K562 (cell line): ENCODE results near the gene ADCY4. TPM values are rescaled to one million over a fixed set of nuclear protein-coding genes. Genes with fewer than 3 reads are reported as not detected.

Experiments
- ATAC-seq: fragments of 200-7000 bp; cut with Tn5 transposase; 3 replicates; pipeline ENCODE4 v1.9.1; 2020; ENCODE audit warnings: moderate library complexity
- BruUV-seq: library from RNA; stranded (reverse); fragments of 400-500 nt; replicated peaks from 2 replicates; lab custom pipeline; 2021; lab: Mats Ljungman, UMichigan
- CTCF ChIA-PET: fragments of 300-600 bp; formaldehyde crosslinking; extraction: SDS; loops from one replicate; lab custom pipeline; 2021; ENCODE audit warnings: low intra/inter-chr PET ratio; lab: Yijun Ruan, JAX
- POLR2A ChIA-PET: fragments of 300-600, 350-650 bp; sonication (Branson Sonifier 250); formaldehyde crosslinking; extraction: SDS; loops from one replicate; lab custom pipeline; 2021; ENCODE audit warnings: antibody characterized with exemption, inconsistent platforms; lab: Yijun Ruan, JAX
- DNase-seq, 4 experiments: peaks; one replicate each; pipeline versions ENCODE4 v3.0.0 to v3.0.0-alpha.2; 2011 to 2018; ENCODE audit warnings: low spot score in 3 of 4, mixed read lengths in 3 of 4; ENCODE audit errors: extremely low read depth in 1 of 4
- FAIRE-seq: peaks from 2 replicates; lab custom pipeline; 2011; peaks lifted over from hg19 to GRCh38; lab: Jason Lieb, UNC
- H2AFZ ChIP-seq: 2 replicates; pipeline ENCODE4 v1.6.0; 2011; ENCODE audit warnings: low read depth, low read length, control low read depth, inconsistent platforms
- H3K27ac ChIP-seq: fragments of 200-600 bp; 3 replicates; pipeline ENCODE4 v1.8.0; 2011; ENCODE audit warnings: low read depth, mild to moderate bottlenecking, control low read depth, inconsistent platforms, low read length, moderate library complexity, mixed read lengths; ENCODE audit errors: extremely low read depth
- H3K27me3 ChIP-seq, 2 experiments: fragments of 300-600 bp in 1 of 2; 2 replicates in 1 of 2; 3 replicates in 1 of 2; pipeline versions ENCODE4 v1.6.0 to v1.8.0; 2011; ENCODE audit warnings: inconsistent platforms in 2 of 2, low read length in 2 of 2, mild to moderate bottlenecking in 1 of 2, mixed read lengths in 1 of 2, moderate library complexity in 1 of 2; ENCODE audit not compliant: control insufficient read depth in 2 of 2, insufficient read depth in 2 of 2
- H3K36me3 ChIP-seq: fragments of 300-600 bp; 3 replicates; pipeline ENCODE4 v1.8.0; 2011; ENCODE audit warnings: mild to moderate bottlenecking, low read length, inconsistent platforms; ENCODE audit not compliant: control insufficient read depth, insufficient read depth
- H3K4me1 ChIP-seq, 2 experiments: fragments of 200-600 bp in 1 of 2; replicated peaks in 1 of 2; 2 replicates in 1 of 2; 3 replicates in 1 of 2; pipeline versions ENCODE4 v1.5.1 to v1.8.0; 2011; ENCODE audit warnings: inconsistent platforms in 2 of 2, low read length in 2 of 2, mild to moderate bottlenecking in 1 of 2, mixed read lengths in 1 of 2, moderate library complexity in 1 of 2; ENCODE audit not compliant: control insufficient read depth in 2 of 2, insufficient read depth in 2 of 2
- H3K4me2 ChIP-seq: 2 replicates; pipeline ENCODE4 v1.6.1; 2011; ENCODE audit warnings: low read length, control low read depth, inconsistent platforms, mixed read lengths; ENCODE audit not compliant: insufficient read depth
- H3K4me3 ChIP-seq: fragments of 200-600 bp; sonication (generic), shearing (Covaris generic); 2 replicates; pipeline ENCODE4 v1.5.1; 2016; ENCODE audit warnings: control low read depth, inconsistent platforms
- H3K79me2 ChIP-seq: fragments of 200-600 bp; 3 replicates; pipeline ENCODE4 v1.8.0; 2011; ENCODE audit warnings: low read length, inconsistent platforms; ENCODE audit not compliant: control insufficient read depth, insufficient read depth
- H3K9ac ChIP-seq, 2 experiments: 2 replicates each; pipeline versions ENCODE4 v1.6.0 to v1.6.1; 2011; ENCODE audit warnings: low read depth in 2 of 2, low read length in 2 of 2, control low read depth in 1 of 2, inconsistent platforms in 1 of 2, mild to moderate bottlenecking in 1 of 2, mixed read lengths in 1 of 2; ENCODE audit not compliant: insufficient read depth in 1 of 2
- H3K9me1 ChIP-seq: one replicate; pipeline ENCODE4 v1.6.0; 2011; ENCODE audit warnings: inconsistent platforms, mild to moderate bottlenecking, low read length, moderate library complexity; ENCODE audit not compliant: control insufficient read depth, insufficient read depth
- H3K9me3 ChIP-seq: replicated peaks from 2 replicates; pipeline ENCODE4 v1.5.1; 2011; ENCODE audit warnings: low read depth, low read length, inconsistent platforms; ENCODE audit not compliant: control insufficient read depth, insufficient read depth
- H4K20me1 ChIP-seq: replicated peaks from 2 replicates; pipeline ENCODE4 v1.6.1; 2011; ENCODE audit warnings: low read length, inconsistent platforms, mixed read lengths; ENCODE audit not compliant: control insufficient read depth, insufficient read depth
- CLOCK ChIP-seq: fragments of 250-450 bp; sonication (Bioruptor Pico); IDR thresholded peaks from 2 replicates; pipeline ENCODE4 v1.4.0; 2020; ENCODE audit warnings: mild to moderate bottlenecking, moderate library complexity, borderline replicate concordance
- FUS ChIP-seq: fragments of 200-400 bp; formaldehyde crosslinking; optimal IDR thresholded peaks from 2 replicates; pipeline ENCODE3; 2017; ENCODE audit warnings: low read depth, low read length
- KDM4B ChIP-seq, 2 experiments: fragments of 450-650 bp in 1 of 2; sonication (generic) in 1 of 2; IDR thresholded peaks; 2 replicates each; pipeline ENCODE4 v1.6.1; 2016 to 2017; ENCODE audit warnings: borderline replicate concordance in 2 of 2, antibody characterized with exemption in 1 of 2, low read depth in 1 of 2, mild to moderate bottlenecking in 1 of 2
- LCOR ChIP-seq: sonication (generic); formaldehyde crosslinking; IDR thresholded peaks from 2 replicates; pipeline ENCODE4 v1.8.0; 2022; ENCODE audit warnings: mild to moderate bottlenecking, missing genetic modification reagents
- MAX ChIP-seq: sonication (generic); formaldehyde crosslinking; IDR thresholded peaks from 2 replicates; pipeline ENCODE4 v1.9.0; 2022; ENCODE audit warnings: mild to moderate bottlenecking, missing genetic modification reagents
- MXI1 ChIP-seq: IDR thresholded peaks from 2 replicates; pipeline ENCODE4 v1.6.1; 2011; ENCODE audit warnings: low read depth, mild to moderate bottlenecking, improper control_type of control experiment, low read length
- NEUROD1 ChIP-seq: fragments of 150-350 bp; IDR thresholded peaks from 2 replicates; pipeline ENCODE4 v1.6.1; 2014; ENCODE audit warnings: borderline replicate concordance, low read length, low read depth; ENCODE audit not compliant: partially characterized antibody
- NFXL1 ChIP-seq: fragments of 450-650 bp; formaldehyde crosslinking; IDR thresholded peaks from 2 replicates; pipeline ENCODE4 v1.4.0; 2021; ENCODE audit warnings: mild to moderate bottlenecking
- PYGO2 ChIP-seq: fragments of 450-650 bp; IDR thresholded peaks from 2 replicates; pipeline ENCODE4 v1.6.1; 2016; ENCODE audit warnings: mild to moderate bottlenecking, missing genetic modification characterization, moderate library complexity, missing compliant biosample characterization
- RBM25 ChIP-seq: fragments of 200-400 bp; formaldehyde crosslinking; IDR thresholded peaks from 2 replicates; pipeline ENCODE4 v1.6.1; 2018; ENCODE audit warnings: low read length, low read depth, moderate library complexity; ENCODE audit not compliant: severe bottlenecking
- RCOR1 ChIP-seq, 2 experiments: IDR thresholded peaks; 2 replicates each; pipeline ENCODE4 v1.6.1; 2012; ENCODE audit warnings: low read depth in 2 of 2, low read length in 2 of 2, borderline replicate concordance in 1 of 2, improper control_type of control experiment in 1 of 2
- SMAD2 ChIP-seq: fragments of 150-350 bp; IDR thresholded peaks from 2 replicates; pipeline ENCODE4 v1.6.1; 2014; ENCODE audit warnings: low read depth, mild to moderate bottlenecking, low read length
- SREBF1 ChIP-seq: fragments of 150-350 bp; IDR thresholded peaks from 2 replicates; pipeline ENCODE4 v1.6.1; 2014; ENCODE audit warnings: antibody characterized with exemption, low read depth, low read length, borderline replicate concordance
- TEAD1 ChIP-seq, 2 experiments: fragments of 450-650 bp in 1 of 2; sonication (generic) in 1 of 2; formaldehyde crosslinking; IDR thresholded peaks; 2 replicates each; pipeline versions ENCODE4 v1.4.0 to v1.8.0; 2020 to 2022; ENCODE audit warnings: mild to moderate bottlenecking in 2 of 2, missing genetic modification reagents in 1 of 2
- THRAP3 ChIP-seq: fragments of 450-650 bp; IDR thresholded peaks from 2 replicates; pipeline ENCODE4 v1.6.1; 2016; ENCODE audit warnings: mild to moderate bottlenecking, inconsistent platforms, borderline replicate concordance
- WHSC1 ChIP-seq: IDR thresholded peaks from one replicate; pipeline ENCODE4 v1.6.1; 2012; ENCODE audit warnings: low read length, control low read depth, inconsistent platforms
- XRCC4 ChIP-seq: IDR thresholded peaks from one replicate; pipeline ENCODE4 v1.6.1; 2011; ENCODE audit not compliant: insufficient read depth, insufficient read length; ENCODE audit errors: extremely low read depth
- ZFP36 ChIP-seq: fragments of 150-350 bp; IDR thresholded peaks from 2 replicates; pipeline ENCODE4 v1.6.1; 2018; ENCODE audit warnings: low read length, low read depth; ENCODE audit not compliant: partially characterized antibody
- ZNF239 ChIP-seq: fragments of 250-450 bp; sonication (Bioruptor Pico); IDR thresholded peaks from 2 replicates; pipeline ENCODE4 v1.4.0; 2020; ENCODE audit warnings: mild to moderate bottlenecking
- ZNF551 ChIP-seq: fragments of 250-450 bp; sonication (Bioruptor Pico); IDR thresholded peaks from 2 replicates; pipeline ENCODE4 v1.5.0; 2021; ENCODE audit warnings: mild to moderate bottlenecking, moderate library complexity
- WGBS: fragments of 100-300 bp; shearing (Covaris generic); methylation state at CpG from one replicate; pipeline ENCODE4 v1.1.6; 2016; ENCODE audit warnings: low coverage, mixed read lengths; ENCODE audit not compliant: insufficient coverage; ENCODE audit errors: missing lambda C conversion rate; 5-methylcytosine and 5-hydroxymethylcytosine counted together
- in situ Hi-C: fragments of 300-500 bp; cut with MboI; formaldehyde crosslinking; loops from 4 replicates; pipeline ENCODE4 v1.15.0; 2018; ENCODE audit warnings: inconsistent platforms, mixed read lengths
- intact Hi-C: fragments of 100-400 bp; cut with micrococcal nuclease; formaldehyde crosslinking; loops from 2 replicates; pipeline ENCODE4 v1.14.2; 2022
- polyA plus RNA-seq, 8 experiments: library from polyadenylated mRNA; depleted of rRNA in 4 of 8; stranded (reverse) in 5 of 8; unstranded in 3 of 8; fragments of >200 nt; fragmentation: Nextera tagmentation in 2 of 8; fragmentation: Illumina TruSeq in 1 of 8; extraction: Ambion mirVana in 2 of 8; extraction: Trizol in 1 of 8; gene quantifications; 2 replicates each; pipeline versions ENCODE4 v1.2.1 to v1.2.3, GENCODE V29; 2011 to 2014; ENCODE audit warnings: inconsistent platforms in 1 of 8, missing spikeins in 1 of 8
- total RNA-seq, 7 experiments: library from RNA; depleted of rRNA in 6 of 7; stranded (reverse); fragments of >200 nt in 6 of 7; fragmentation: Illumina TruSeq in 2 of 7; extraction: Trizol in 2 of 7; gene quantifications; 2 replicates each; pipeline versions ENCODE4 v1.2.1 to v1.2.3, GENCODE V29; 2011 to 2021; ENCODE audit warnings: low replicate concordance in 1 of 7

Gene ADCY4
- total and polyA plus RNA-seq, 9 of the 15 experiments (the other 6 are each of a cell fraction or from before 2014, with no cell fraction given), result 0.04 to 0.31 (median 0.15) TPM; not detected in 2

- TF ChIP-seq RBM25 (no peak), WHSC1 (no peak), MAX (CRISPR knock-in tag) (peak; percentile 32; the same call in 1 of the 2 replicates), TEAD1 (CRISPR knock-in tag; IDR thresholded peaks at IDR 0.05) (no peak), RCOR1 (IDR thresholded peaks at IDR 0.05; ENCODE audit: borderline replicate concordance in 1 of 2, low read depth in 2 of 2, low read length in 2 of 2) (no peak), THRAP3 (no peak), ZNF551 (CRISPR knock-in tag) (no peak), LCOR (no peak)
These were observed 57.1 kb downstream of the ADCY4 start (continued) for GRCh38 chr14:24277606-24278321.

DNA sequence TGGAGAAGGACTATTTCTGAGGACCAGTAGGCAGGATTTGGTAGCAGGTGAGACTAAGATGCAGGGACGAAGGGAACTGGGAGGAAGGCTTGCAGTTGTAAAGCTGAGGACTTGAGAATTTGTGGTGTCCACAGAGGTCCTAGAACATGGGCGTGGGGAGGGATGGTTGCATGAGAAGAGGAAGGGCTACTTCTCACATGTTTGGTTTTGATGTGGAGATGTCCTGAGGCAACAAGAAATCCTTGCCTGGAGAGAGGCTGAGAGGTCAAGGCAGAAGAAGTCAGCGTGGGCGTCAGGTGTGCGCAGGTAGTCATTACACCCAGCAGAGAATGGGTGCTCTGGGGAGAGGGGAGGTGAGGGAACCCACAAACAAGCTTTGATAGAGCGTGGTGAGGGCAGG is 57.8 kb downstream of the ADCY4 start:
- H3K4me2 ChIP-seq, result no peak overlapping the region
- POLR2A ChIA-PET, result no interaction called here
- intact Hi-C loops (no loop called here), in situ Hi-C loops (no loop called here)
- H3K4me1 ChIP-seq, result peaks cover 16 to 26% of the 10 kb centered on the region in 2 experiments; a peak in 4 of 5 replicates
- ATAC-seq (no peak), DNase-seq (no peak), FAIRE-seq (no peak)
- CTCF ChIA-PET, result no interaction called here
- H3K4me3 ChIP-seq, result no peak overlapping the region
- H2AFZ ChIP-seq, result no peak overlapping the region
- peaks cover 2% of the 10 kb centered on the region for H3K9me1 ChIP-seq
- WGBS, result 71% methylated on average over 4 of the region's 6 CpGs
- no peaks in the 10 kb centered on the region for H3K27me3 ChIP-seq
- no peak overlapping the region for H3K27ac ChIP-seq
- H3K9me3 ChIP-seq, result no peaks in the 10 kb centered on the region
- H3K9ac ChIP-seq, result no peak overlapping the region
- no peaks in the 10 kb centered on the region; the same call in 2 of the 3 replicates for H3K36me3 ChIP-seq
- H4K20me1 ChIP-seq, result no peaks in the 10 kb centered on the region
- BruUV-seq, result no TSS peak
- no peaks in the 10 kb centered on the region for H3K79me2 ChIP-seq
- TF ChIP-seq MXI1, result no peak
- no peak for TF ChIP-seq NEUROD1
- TF ChIP-seq PYGO2, result no peak
- no peak for TF ChIP-seq ZFP36
- no peak for TF ChIP-seq SREBF1
- TF ChIP-seq CLOCK (CRISPR knock-in tag), result no peak
- no peak for TF ChIP-seq LCOR
- no peak for TF ChIP-seq KDM4B (IDR thresholded peaks at IDR 0.05; ENCODE audit: borderline replicate concordance in 2 of 2, low read depth in 1 of 2)
- no peak for TF ChIP-seq ZNF239 (CRISPR knock-in tag)
- TF ChIP-seq NFXL1 (CRISPR knock-in tag), result no peak
- TF ChIP-seq FUS, result no peak
- no peak for TF ChIP-seq SMAD2
- TF ChIP-seq XRCC4, result no peak
